SK-N-SH treated with all-trans-retinoic acid at 6 μM for 48 hours (cell line): ENCODE data around the gene MACC1.

Source experiments
- CSRNP3 ChIP-seq: fragments of 250-450 bp; sonication (Bioruptor Pico); IDR thresholded peaks from 2 replicates; pipeline ENCODE4 v1.5.1; 2021; ENCODE audit warnings: mild to moderate bottlenecking, moderate library complexity
- PATZ1 ChIP-seq: fragments of 250-450 bp; sonication (Bioruptor Pico); IDR thresholded peaks from 2 replicates; pipeline ENCODE4 v1.8.0; 2020; ENCODE audit warnings: mild to moderate bottlenecking, moderate library complexity, borderline replicate concordance

- TF ChIP-seq CSRNP3 (CRISPR knock-in tag), result no peak
- TF ChIP-seq PATZ1 (CRISPR knock-in tag), result no peak
These were observed 663 bp downstream of the MACC1 start for GRCh38 chr7:20216406-20217036.
